ENCODE measurements around the gene OPCML.

Gene OPCML

DNA sequence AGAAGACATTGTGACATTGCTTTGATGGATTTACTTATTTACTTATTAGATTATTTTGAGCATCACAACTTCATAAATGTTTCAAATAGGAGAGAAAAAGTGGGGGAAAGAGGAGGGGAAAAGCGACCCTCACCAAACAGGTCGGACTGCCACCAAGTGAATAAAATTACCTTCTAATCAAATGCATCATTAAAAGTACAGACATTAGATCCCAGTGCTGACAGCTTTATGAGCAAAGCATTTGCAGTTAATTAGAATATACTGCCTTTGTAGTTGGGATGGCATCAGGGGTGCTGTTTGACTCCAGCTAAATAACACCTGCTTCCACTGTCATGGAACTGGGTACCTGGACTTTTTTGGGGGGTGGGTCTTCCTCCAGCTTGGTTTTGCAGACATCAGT is 299.6 kb downstream of the OPCML start:
- DNase-seq (ENCODE audit: low read depth), result no peak

DNA sequence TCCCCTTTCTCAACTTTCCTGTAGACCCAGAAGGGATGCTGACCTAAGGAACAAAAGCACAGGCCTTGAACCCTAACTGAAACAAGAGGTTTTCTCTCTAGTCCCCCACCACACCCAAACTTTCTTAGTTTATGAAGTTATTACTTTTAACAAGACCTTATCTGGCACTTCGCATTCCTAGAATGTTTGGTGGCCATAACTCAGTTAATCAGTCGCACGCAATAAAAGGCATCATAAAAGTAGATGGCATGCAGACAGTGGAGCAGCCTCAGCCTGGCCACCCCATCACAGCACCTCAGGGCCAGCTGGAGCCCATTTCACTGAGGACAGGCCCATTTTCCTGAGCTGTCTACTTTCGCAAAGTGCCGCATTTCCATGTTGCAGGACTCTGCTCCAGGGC is 301.9 kb downstream of the OPCML start:
- DNase-seq (ENCODE audit: low read depth), result no peak

DNA sequence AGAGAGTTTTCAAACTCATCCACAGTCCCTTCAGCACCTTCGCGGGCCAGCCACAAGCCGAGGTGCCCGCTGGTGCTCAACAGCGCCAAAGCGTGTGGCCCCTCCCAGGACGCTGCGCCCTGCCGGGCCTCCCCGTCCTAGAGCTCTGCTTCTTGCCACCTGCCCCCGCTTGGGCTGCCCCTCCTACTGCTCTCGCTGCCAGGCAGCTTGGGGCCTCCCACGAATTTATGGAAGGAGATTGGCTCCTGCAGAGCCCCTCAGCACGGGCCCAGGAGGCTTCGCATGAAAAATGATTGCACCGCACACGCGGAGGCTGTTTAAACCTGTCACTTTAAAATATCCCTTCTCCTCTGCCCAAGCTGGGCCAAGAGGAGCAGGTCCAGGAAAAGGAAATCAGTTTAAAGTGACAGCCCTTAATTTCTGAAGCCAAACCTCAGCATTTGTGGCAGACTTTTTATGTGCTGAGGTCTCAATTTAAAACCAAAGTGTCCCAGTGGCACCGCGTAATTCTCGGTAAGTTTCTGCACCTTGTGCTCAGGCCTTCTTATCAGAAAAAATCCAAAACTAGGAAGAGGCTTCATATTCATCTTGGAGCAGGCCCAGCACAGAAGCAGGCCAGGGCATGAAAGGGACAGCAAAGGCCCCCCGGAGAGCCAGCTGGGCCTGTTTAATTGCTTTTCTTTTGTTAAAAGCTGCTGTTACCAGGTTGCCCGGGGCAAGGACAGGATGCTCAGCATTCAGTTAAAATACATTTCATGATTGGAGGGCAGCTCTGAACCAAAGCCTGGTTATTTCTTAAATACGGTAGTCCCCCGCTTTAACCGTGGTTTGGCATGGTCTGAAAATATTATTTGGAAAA is 303.6 kb downstream of the OPCML start:
- DNase-seq (ENCODE audit: low read depth), result no peak

DNA sequence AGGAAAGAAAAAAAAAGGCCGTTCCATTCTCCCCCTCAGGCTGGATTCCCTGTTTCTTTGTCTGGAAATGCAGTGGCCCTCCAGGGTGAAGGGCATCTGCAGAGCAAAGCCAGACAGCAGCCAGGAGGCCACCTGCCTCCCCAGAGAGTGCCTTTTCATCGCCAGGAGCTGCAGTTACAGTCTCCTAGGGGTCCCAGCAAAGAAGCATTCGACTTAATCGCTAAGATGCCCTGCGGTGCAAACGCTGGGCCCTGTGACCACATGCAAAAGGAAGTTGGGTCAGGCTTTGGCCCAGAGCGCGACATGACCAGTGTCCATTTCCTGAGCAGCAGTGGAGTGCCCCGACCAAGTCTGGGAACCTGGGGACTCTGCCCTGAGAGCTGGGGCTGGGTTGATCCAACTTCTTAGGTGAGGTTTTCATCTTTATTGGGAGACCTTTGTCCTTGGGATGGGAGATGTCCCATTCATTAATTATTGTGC is 304.6 kb downstream of the OPCML start:
- DNase-seq (ENCODE audit: low read depth), result no peak

DNA sequence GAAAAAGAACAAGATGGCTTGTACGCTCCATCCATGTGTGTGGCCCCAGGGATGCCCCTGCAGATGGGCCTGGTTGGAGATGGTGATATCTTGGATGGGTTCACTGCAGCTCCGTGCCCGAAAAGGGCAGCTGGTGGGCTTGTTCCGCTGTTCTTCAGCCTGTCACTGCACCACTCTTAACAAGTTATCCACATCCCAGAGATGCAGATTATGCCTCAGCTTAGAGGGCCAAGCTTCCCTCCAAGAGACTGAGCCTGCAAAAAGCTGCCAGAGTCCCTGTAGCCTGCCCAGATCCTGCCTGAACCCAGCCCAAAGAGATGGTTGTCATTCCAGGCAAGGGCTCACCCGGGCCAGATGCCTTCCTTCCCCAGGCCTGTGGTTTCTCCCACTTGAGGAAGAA is 308.0 kb downstream of the OPCML start:
- DNase-seq (ENCODE audit: low read depth), result no peak

DNA sequence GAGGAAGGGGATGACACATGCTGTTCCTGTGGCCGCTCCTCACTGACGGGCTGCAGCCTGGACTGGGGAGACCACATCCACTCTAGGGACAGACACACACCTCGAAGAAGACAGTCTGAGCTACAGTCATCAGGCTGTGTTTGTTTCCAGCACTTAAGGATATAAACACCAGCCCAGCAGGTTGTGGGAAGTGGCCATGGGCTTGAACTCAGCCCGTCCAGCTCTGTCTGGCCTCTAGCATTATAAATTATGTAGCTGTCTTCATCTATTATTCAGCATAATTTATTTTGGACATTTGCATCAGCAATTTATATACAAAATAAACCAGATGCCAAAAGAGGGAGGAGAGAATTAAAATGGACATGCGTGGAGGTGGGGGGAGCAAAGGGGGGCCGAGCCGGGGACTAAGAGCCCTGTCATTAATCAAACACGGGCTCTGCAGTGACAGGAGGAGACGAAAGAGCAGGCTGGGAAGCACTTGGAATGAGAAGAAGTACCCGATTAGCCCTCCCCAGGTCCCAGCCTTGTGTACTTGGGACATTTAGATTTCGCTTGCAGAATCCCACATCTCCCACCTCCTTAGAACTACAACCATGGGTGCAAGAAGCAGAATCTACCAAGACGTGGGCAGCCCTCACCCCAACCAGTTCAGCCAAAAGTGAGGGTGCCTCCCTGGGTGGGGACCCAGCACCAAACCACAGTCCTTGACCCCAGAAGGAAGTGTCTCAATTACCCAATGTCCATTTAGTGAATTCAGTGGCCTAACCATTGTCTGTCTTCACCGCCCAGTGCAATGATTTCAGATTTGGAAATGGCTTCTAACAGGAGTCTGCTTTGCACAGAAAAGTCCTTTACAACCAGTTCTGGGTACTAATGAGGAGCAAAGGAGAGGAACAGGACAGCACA is 309.6 kb downstream of the OPCML start:
- DNase-seq (ENCODE audit: low read depth), result no peak

DNA sequence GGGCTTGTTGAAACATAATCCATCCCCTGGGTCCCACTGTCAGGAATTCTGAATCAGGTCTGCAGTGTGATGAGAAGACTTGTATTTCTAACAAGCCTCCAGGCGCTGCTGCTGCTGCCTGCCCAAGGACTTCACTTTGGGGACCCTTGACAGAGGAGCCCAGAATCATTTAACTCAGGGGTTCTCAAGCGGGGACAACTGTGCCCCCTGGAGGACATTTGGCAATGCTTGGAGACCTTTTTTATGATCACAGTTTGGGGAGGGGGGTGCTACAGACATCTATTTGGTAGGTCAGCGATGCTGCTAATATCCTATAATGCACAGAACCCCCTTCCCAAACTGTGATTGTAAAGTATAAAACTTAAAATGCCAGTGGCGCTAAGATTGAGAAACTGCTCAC is 312.8 kb downstream of the OPCML start:
- DNase-seq (ENCODE audit: low read depth), result no peak

DNA sequence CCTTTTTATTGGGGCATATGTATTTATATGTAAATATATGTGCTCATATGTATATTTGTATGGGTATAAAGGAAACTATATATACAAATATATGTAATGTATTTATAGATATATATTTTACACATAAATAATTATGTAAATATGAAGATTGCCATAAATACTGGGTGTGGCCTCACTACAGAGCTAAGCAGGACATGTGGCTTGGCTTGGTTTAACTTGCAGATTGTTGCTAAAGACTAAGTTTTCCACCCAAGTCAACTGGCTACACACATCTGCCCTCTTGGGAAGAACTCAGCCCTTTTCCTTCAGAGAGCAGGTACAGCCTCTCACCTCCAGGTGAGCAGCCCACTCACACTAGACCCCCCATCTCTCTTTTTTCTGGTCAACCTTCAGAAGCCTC is 315.5 kb downstream of the OPCML start:
- DNase-seq (ENCODE audit: low read depth), result no peak

DNA sequence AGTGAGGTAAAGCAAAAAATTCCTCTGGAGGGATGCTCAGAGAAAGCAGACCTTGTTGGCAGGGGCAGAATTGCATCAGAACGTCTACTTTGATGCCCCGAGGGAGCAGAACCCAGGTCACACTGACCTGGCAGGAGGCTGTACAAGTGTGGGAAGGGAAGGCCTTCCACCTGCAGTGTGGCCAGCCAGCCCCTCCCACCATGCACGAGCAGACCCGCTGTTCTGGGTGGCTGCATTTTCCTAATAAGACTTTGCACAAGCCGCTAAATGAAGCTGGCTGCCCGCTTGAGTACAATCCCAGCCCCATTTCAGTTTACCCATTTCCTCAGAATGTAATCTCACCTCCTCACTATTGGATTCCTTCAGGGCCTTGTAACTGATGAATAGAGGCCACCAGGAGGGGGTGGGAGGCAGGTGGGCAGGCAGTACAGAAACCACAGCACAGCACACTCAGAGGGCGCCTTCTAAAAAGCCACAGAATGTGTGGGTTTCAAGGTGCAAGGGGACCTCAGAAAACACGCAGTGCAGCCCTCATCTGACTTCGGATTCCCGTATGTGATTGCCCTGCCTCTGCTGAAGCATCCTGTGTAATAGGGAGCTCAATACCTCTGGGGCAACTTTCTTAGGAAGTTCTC is 316.6 kb downstream of the OPCML start:
- DNase-seq (ENCODE audit: low read depth), result no peak

DNA sequence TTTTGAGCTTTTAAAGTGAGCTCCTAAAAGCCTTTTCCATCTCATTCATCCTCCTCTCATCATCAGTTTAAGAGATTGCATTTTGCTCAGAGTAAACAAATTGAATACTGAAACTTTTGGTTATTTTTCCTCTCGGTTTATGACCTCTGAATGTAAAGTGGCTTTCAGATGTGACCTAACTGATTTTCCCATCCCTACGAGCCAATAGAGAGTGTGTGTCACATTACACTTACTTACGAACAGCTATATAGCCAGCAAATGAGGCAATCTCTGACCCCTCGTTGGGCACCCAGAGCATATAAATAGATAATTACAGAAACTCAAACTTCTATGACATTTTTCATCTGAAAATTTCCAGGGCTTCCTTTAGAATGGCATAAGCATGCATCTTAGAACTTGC is 317.7 kb downstream of the OPCML start:
- DNase-seq (ENCODE audit: low read depth), result no peak

DNA sequence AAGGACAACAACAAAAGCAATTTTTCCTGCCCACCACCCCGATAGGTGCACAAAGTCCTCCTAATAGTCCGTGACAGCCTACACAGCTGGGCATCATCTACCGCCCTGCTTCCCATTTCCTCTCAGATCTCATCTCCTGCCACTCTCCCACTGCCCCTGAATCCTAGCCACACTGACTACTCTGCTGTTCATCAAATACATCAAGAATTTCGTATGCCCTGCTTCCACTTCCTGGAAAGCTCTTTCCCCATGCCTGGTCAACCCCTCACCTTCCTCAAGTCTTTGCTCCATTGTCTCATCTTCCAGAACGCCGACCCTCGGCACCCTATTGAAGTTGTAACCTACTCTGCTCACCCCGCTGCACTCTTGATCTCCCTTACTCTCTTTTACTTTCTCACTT is 320.1 kb downstream of the OPCML start:
- no peak for DNase-seq (ENCODE audit: low read depth)

DNA sequence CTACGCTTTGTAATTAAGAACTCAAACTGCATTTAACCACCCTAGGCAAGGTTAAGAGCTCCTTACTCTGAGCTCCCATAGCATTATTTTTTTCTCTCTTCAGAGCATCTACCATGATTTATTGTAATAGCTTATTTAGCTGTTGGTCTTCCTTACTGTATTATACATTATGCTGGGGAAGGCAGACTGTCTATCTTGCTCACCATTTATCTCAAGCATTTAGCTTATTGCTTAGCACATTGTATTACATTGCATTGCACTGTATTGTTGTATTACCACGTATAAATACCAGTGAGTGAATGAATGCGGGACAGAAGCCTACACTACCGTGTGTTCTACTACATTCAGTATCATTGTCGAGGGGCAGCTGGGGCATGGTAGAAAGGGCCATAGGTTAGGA is 324.3 kb downstream of the OPCML start:
- no peak for DNase-seq (ENCODE audit: low read depth)

DNA sequence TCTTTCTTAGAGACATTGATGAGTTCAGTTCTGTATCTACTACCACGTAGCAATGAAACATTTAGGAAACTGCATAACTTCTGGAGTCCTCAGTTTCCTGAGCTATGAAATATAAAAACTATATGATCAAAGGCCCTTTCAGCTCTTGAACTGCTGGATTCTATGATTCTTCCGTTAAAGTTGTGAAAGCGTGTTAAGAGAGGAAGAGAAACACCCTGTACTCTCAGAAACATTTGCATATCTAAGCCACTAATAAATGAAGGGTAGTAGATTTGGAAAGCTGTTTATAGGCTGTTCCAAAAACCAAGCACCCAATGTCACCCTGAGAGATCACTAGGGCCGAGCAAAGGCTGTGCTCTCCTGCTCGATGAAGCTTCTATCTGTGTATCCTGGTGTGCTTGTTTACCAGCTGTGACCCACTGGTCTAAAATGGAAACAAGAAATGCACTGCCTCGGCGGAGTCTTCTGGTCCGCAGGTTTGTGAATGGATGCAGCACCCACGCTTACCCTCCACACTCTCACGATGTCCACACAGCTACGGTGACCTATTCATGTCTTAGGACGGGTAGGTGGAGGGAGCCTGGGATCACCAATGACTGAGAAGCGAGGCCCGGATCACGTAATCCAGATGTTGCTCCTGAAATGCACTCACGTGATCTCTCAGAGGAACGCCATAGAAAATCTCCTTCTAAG is 325.8 kb downstream of the OPCML start:
- DNase-seq (ENCODE audit: low read depth), result no peak

DNA sequence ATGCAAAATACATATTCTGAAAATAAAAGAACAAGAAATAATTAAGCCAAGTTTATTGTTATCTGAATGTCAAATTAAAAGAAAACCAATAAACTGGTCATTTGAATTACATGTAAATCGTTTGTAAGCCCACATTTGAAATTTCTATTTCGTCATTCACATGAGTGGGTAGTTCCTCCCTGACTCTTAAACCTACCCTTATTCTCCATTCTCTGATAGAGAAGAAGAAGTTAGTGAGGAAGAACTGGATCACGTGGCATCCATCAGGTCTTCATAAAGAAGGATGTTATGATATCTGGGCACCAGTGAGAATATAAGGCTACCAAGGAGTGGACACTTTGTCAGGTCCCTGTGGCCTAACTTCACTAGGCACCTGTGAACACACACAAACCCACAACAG is 328.1 kb downstream of the OPCML start:
- no peak for DNase-seq (ENCODE audit: low read depth)

DNA sequence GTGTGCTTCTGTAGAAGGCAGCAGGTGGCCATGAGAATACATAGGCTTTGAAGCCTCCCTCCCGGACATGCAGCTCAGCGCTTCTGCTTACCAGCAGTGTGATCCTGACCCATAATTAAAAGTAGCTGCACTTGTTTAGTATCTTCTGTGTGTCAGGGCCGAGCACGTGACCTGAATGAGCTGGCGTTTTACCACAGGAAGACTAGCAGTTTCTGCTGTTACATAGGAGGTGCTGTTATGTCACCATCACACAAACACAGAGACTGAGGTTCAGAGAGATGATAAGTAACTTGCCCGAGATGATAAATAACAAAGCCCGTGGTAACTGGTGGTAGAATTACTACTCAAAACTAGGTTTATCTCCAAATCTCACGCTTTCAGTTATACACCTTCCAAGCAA is 329.5 kb downstream of the OPCML start:
- no peak for DNase-seq (ENCODE audit: low read depth)

DNA sequence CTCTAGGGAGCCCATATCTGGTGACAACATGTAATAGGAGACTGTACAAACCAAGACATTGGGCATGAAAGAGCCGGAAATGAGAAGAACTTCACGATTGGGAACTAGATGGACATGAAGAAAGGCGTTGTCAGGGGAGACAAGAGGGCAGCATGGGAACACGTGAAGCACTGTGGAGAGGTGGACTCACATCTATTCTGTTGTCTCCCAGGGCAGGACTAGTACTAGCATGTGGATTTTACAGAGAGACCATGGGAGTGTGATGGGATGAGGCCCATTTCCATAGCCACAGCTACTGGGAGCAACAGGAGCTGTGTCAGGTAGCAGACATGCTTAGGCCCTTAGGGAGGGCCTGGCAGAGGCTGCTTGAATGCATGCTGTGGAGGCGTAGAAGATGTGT is 333.9 kb downstream of the OPCML start:
- DNase-seq (ENCODE audit: low read depth), result no peak

DNA sequence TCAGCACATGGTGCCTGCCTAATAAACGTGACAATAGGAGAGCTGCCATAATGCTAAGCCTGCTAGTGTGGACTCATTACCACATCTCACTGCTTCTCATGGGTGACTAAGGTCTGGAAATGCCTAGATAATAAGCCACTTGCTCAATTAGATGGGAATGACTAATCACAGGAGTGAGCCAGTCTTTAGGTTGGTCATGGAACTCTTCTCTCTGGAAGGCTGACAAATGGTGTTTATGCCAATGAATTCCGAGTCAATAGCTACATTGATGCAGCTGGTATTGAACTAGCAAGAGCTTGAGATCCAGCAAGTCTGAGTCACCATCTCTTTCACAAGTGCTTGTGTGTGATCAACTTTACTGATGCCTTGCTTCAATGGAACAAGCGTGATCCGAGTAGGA is 334.9 kb downstream of the OPCML start:
- DNase-seq (ENCODE audit: low read depth), result no peak

DNA sequence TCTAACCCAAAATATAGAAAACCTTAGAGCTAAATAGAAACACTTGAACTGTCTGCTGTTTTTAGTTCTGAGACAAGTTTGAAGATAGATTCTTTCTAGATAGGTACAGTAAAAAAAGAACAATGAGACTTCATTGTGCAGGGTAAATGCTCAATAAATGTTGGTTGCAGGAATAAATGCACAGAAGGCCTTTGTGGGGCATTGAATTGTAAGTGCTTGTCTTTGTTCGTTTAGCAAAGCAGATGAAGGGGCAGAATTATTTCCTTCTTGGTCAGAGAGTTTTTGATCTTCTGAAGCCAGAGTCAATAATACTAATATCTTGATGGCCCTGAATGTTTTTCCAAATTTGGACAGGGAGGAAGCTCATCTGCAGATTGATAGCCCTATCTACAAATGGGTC is 340.4 kb downstream of the OPCML start:
- DNase-seq (ENCODE audit: low read depth), result no peak

DNA sequence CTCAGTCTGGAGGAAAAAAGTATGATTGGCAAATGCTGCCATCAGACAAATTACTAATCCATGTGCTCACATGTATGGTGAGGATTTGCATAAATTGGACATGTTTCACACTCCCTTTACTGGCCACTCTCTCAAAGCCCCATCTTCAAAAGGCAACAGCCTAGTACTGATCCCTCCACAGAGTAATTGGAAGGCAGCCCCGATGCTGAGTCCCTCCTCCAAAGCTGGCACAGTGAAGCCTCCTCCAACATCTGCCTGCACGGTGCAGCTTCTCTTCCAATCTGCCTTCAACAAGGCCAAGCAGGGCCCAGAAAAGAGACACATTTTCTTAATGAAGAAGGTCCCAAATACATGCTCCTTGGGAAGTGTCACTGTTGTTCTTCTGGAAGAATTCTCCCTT is 350.6 kb downstream of the OPCML start:
- no peak for DNase-seq (ENCODE audit: low read depth)

DNA sequence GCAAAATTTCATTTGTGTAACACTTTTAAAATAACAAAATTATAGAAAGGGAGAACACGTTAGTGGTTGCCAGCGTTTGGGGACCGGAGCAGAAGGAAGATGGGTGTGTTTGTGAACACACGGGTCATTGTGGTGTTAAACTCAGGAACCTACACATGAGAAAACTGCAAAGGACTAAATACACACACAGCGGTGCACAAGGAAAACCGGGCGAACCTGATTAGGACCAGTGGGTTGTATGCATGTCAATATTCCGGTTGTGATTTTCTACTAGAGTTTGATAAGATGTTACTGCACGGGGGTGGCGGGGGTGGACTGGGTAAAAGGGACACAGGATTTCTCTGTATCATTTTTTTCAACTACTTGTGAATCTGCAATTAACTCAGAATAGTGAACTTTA is 351.2 kb downstream of the OPCML start:
- DNase-seq (ENCODE audit: low read depth), result no peak

DNA sequence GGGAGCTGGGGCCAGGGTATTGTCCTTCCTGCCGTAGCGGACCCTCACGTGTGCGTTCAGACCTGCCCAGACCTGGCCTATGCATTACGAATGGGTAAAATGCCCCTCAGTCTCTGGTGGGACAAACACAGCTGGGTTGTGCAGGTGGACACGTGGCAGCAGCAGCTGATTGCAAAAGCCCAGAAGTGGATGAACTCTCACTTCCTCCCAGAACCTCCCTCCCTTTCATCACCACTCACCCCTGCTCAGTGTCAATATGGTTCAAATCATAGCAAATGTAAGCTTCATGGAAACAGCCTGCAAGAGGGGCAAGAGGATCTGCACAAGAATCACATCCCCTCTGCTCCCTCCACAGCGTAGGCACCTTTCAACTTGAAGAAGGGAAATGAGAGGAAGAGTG is 352.1 kb downstream of the OPCML start:
- no peak for DNase-seq (ENCODE audit: low read depth)

DNA sequence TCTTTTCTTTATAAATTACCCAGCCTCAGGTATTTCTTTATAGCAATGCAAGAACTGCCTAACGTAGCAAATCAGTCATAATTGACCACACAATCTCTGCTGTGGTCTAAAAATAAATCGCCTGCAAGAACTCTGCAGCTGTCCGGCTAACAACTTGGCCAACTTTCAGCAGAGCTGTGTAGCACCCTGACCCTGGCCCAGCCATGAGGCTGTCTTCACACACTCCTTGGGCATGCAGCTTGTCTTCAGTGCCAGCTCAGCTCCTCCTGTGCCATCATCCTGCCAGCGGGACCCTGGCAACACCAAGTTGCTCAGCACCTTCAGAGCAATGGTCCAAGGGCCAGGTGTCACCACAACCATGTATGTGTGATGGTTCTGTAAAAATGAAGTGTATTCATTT is 355.6 kb downstream of the OPCML start:
- no peak for DNase-seq (ENCODE audit: low read depth)

Measured in stimulated activated CD8-positive, alpha-beta memory T cell treated with anti-CD3 and anti-CD28 coated beads, Interleukin-12 subunit alpha, Interleukin-12 subunit beta, amount 100 ng/mL, for 4 hours (primary cell).